ENCODE results near the gene SDF4. TPM values are rescaled to one million over a fixed set of nuclear protein-coding genes. Genes with fewer than 3 reads are reported as not detected.

Gene SDF4
- total and polyA plus RNA-seq, 2 of the 13 experiments (the other 11 are each of a cell fraction or from before 2014, with no cell fraction given): 80.8 to 107 TPM

DNA sequence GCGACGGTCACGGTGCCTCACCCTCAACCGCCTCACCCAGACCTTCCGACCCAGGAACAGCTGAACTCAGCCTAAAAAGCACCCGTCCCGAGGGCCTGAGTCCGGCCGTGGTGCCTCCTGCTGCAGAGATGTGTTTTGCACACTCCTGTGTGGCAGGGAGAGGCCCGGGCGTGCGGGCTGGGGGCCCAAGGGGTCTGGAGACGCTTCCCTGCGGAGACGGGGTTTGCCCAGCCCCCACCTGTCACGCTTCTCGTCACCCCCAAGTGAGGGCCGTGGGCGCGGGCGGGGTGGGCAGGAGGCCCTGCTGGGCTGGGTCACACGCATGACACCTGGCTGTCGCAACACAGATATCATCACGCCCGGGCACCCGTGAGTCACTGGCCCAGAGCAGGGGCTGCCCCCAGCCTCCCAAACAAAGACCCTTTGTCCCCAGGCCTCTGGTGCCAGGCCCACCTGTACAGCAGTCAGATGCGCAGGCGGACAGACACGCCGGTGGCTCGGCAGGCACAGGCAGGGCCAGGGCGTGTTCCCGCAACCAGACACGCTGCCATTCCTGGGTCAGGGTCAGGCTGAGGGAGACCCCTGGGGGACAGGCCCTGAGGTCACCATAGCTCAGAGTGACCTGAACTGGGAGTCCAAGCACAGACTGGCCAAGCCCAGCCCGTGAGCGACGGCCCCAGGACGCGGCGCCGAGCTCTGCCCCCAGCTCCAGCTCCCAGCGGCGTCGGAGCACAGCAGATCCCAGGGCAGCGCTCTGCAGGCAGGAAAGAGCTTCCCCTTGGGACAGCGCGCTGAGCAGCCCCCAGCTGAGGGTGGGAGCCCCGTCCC lies 6.3 kb upstream of the SDF4 start (continued):
- no peak for TF ChIP-seq ZNF496 (CRISPR knock-in tag; IDR thresholded peaks at IDR 0.05; ENCODE audit: insufficient replicate concordance)
- 0 out of 2 replicates have a peak, but pooled peaks have one; percentile 32 for TF ChIP-seq ZNF724P (CRISPR knock-in tag; IDR thresholded peaks at IDR 0.05; ENCODE audit: borderline replicate concordance)
- peak; percentile 49; the same call in 1 of the 2 replicates for TF ChIP-seq ZMYM4 (CRISPR knock-in tag; IDR thresholded peaks at IDR 0.05)
- 0 out of 2 replicates have a peak, but pooled peaks have one; percentile 17 for TF ChIP-seq ZNF431 (CRISPR knock-in tag; IDR thresholded peaks at IDR 0.05; ENCODE audit: borderline replicate concordance, low read depth)
- peak; percentile 66; the same call in 1 of the 2 replicates for TF ChIP-seq ZFP90 (CRISPR knock-in tag; IDR thresholded peaks at IDR 0.05; ENCODE audit: borderline replicate concordance)
- 0 out of 2 replicates have a peak, but pooled peaks have one; percentile 71 for TF ChIP-seq FOXO4 (CRISPR knock-in tag; conservative IDR thresholded peaks at IDR 0.05)
- TF ChIP-seq FOXO1 (CRISPR knock-in tag; IDR thresholded peaks at IDR 0.05): peak; percentile 51
- TF ChIP-seq XRCC5 (optimal IDR thresholded peaks at IDR 0.05; ENCODE audit: low read length): peak; percentile 59
- no peak for TF ChIP-seq ZNF510 (CRISPR knock-in tag; IDR thresholded peaks at IDR 0.05; ENCODE audit: low read depth)
- TF ChIP-seq ZNF615 (CRISPR knock-in tag; IDR thresholded peaks at IDR 0.05; ENCODE audit: borderline replicate concordance): no peak
- TF ChIP-seq DPF2 (CRISPR knock-in tag; IDR thresholded peaks at IDR 0.05; ENCODE audit: borderline replicate concordance, low read depth): 0 out of 2 replicates have a peak, but pooled peaks have one; percentile 18
- TF ChIP-seq ZNF605 (CRISPR knock-in tag; IDR thresholded peaks at IDR 0.05): 0 out of 2 replicates have a peak, but pooled peaks have one; percentile 31
- peak; percentile 69 for TF ChIP-seq FOXA3 (CRISPR knock-in tag; IDR thresholded peaks at IDR 0.05)
- peak; percentile 85 for TF ChIP-seq PHF21A (CRISPR knock-in tag; IDR thresholded peaks at IDR 0.05)
- TF ChIP-seq MXD4 (CRISPR knock-in tag; IDR thresholded peaks at IDR 0.05): peak; percentile 70; the same call in 1 of the 2 replicates
- TF ChIP-seq LRRFIP1 (CRISPR knock-in tag; conservative IDR thresholded peaks at IDR 0.05): no peak
- TF ChIP-seq ZFX (CRISPR knock-in tag; IDR thresholded peaks at IDR 0.05; ENCODE audit: low read depth): peak; percentile 83
- peak in 1 of 2 experiments; percentile 38; a peak in 1 of 4 replicates for TF ChIP-seq EP300 (IDR thresholded peaks at IDR 0.05; ENCODE audit: low read depth in 2 of 2, low read length in 2 of 2)
- peak; percentile 65 for TF ChIP-seq EP300 (CRISPR knock-in tag; IDR thresholded peaks at IDR 0.05; ENCODE audit: borderline replicate concordance)
- TF ChIP-seq, protein P1, sequence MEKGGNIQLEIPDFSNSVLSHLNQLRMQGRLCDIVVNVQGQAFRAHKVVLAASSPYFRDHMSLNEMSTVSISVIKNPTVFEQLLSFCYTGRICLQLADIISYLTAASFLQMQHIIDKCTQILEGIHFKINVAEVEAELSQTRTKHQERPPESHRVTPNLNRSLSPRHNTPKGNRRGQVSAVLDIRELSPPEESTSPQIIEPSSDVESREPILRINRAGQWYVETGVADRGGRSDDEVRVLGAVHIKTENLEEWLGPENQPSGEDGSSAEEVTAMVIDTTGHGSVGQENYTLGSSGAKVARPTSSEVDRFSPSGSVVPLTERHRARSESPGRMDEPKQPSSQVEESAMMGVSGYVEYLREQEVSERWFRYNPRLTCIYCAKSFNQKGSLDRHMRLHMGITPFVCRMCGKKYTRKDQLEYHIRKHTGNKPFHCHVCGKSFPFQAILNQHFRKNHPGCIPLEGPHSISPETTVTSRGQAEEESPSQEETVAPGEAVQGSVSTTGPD (CRISPR knock-in tag; IDR thresholded peaks at IDR 0.05): peak; percentile 44; the same call in 1 of the 2 replicates
- TF ChIP-seq MXD1 (CRISPR knock-in tag; IDR thresholded peaks at IDR 0.05): peak; percentile 87
